ENCODE measurements around the gene PIKFYVE.

The PIKFYVE gene

DNA sequence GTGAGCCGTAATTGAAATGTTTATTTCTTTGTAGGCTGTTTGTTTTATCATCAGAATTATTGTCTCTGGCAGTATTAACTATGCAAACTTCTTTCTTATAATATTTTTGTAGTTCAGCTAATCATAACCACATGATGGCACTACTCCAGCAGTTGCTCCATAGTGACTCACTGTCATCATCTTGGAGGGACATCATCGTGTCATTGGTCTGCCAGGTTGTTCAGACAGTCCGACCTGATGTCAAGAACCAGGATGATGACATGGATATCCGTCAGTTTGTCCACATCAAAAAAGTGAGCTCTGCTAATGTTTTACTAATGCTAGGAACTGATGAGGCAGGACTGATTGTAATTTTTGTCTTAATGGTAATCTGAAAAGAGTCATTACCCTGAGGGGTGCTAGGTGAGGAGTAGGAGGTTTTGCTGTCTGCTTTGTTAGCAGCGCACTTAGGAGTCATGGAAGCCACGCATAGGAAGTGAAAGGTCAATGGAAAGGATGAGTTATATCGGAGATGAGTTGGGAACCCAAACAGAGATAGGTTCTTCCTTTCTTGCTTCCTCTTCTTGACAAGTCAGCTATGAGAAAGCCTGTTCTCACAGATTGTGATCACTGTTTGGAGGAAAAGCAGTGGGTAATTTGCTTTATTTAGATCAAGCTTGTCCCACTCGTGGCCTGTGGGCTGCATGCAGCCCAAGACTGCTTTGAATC is 49.2 kb downstream of the PIKFYVE start:
- TF ChIP-seq, protein P1, sequence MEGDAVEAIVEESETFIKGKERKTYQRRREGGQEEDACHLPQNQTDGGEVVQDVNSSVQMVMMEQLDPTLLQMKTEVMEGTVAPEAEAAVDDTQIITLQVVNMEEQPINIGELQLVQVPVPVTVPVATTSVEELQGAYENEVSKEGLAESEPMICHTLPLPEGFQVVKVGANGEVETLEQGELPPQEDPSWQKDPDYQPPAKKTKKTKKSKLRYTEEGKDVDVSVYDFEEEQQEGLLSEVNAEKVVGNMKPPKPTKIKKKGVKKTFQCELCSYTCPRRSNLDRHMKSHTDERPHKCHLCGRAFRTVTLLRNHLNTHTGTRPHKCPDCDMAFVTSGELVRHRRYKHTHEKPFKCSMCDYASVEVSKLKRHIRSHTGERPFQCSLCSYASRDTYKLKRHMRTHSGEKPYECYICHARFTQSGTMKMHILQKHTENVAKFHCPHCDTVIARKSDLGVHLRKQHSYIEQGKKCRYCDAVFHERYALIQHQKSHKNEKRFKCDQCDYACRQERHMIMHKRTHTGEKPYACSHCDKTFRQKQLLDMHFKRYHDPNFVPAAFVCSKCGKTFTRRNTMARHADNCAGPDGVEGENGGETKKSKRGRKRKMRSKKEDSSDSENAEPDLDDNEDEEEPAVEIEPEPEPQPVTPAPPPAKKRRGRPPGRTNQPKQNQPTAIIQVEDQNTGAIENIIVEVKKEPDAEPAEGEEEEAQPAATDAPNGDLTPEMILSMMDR (IDR thresholded peaks at IDR 0.05; ENCODE audit: low read depth, low read length) = no peak
- H3K4me3 ChIP-seq (replicated peaks in 1 of 2; ENCODE audit: low read depth in 2 of 2, low read length in 2 of 2) = no peak overlapping the region
- peak; percentile 30 to 72 for DNase-seq (ENCODE audit: low read depth in 2 of 2)

DNA sequence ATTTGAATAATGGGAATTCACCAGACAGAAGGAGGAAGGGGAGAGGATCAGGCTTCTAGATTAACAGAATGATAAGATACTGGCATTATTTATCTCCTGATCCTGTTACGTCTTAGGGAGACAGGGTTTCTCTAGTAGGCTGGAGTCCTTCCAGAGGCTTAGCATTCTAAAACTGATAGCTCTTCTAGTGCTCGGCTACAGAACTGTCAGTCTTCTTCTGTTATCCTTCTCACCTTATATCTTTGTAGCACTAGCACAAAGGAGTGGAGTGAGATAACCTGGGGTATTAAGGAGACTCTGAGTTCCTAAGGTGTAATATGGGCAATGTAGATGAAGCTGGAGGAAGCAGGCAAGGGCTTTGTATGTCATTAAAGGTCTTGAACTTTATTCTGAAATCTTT is 52.1 kb downstream of the PIKFYVE start:
- TF ChIP-seq, protein P1 (IDR thresholded peaks at IDR 0.05; ENCODE audit: low read depth, low read length) = no peak
- no peak overlapping the region for H3K4me3 ChIP-seq (replicated peaks in 1 of 2; ENCODE audit: low read depth in 2 of 2, low read length in 2 of 2)
- no peak for DNase-seq (ENCODE audit: low read depth in 2 of 2)

DNA sequence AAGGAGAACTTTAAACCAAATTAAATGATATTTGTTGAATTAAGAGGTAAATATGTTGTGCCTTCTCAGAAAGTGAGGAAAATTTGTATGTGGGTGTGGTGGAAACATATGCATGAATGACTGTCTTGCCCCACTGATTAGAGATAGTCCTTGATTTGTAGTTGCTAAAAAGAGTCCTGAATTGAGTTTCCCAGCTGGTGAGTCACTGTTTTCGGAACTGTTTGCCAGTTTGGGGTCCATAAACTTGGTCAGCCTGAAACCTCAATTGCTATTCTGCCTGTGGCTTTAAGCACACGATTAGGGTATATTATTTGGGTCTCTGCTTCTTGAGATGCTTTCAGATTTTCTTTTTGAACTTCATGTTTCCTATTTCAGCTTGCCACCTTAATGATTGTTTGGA is 53.3 kb downstream of the PIKFYVE start:
- TF ChIP-seq, protein P1 (IDR thresholded peaks at IDR 0.05; ENCODE audit: low read depth, low read length) = no peak
- H3K4me3 ChIP-seq (replicated peaks in 1 of 2; ENCODE audit: low read depth in 2 of 2, low read length in 2 of 2) = no peak overlapping the region
- no peak for DNase-seq (ENCODE audit: low read depth in 2 of 2)

DNA sequence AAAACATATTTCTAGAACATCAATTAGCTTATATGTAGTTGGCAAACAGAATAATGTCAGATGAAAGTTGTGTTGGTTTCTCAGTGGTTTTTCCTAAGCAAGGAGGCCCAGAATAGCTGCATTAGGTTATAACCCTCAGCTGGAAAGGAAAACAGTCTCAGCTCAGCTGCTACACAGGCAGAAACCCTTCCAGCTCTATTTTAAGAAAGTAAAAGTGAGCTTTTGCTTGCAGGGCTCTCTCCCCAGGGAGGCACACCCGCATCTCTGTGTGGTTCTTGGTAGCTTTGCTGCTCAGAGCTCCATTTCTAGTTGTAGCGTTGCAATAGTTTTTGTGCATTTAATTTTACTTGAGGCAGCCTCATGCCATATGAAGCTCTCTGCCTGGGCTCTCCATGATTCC is 54.6 kb downstream of the PIKFYVE start:
- H3K4me3 ChIP-seq (replicated peaks in 1 of 2; ENCODE audit: low read depth in 2 of 2, low read length in 2 of 2) = no peak overlapping the region
- peak; percentile 51 to 64 for DNase-seq (ENCODE audit: low read depth in 2 of 2)
- TF ChIP-seq, protein P1 (IDR thresholded peaks at IDR 0.05; ENCODE audit: low read depth, low read length) = no peak

DNA sequence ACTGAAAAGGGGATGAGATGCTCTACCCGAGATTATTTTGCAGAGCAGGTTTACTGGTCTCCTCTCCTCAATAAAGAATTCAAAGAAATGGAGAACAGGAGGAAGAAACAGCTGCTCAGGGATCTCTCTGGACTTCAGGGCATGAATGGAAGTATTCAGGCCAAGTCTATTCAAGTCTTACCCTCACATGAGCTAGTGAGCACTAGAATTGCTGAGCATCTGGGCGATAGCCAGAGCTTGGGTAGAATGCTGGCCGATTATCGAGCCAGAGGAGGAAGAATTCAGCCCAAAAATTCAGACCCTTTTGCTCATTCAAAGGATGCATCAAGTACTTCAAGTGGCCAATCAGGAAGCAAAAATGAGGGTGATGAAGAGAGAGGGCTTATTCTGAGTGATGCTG is 60.0 kb downstream of the PIKFYVE start:
- H3K4me3 ChIP-seq (replicated peaks in 1 of 2; ENCODE audit: low read depth in 2 of 2, low read length in 2 of 2) = no peak overlapping the region
- no peak for DNase-seq (ENCODE audit: low read depth in 2 of 2)
- TF ChIP-seq, protein P1 (IDR thresholded peaks at IDR 0.05; ENCODE audit: low read depth, low read length) = no peak

DNA sequence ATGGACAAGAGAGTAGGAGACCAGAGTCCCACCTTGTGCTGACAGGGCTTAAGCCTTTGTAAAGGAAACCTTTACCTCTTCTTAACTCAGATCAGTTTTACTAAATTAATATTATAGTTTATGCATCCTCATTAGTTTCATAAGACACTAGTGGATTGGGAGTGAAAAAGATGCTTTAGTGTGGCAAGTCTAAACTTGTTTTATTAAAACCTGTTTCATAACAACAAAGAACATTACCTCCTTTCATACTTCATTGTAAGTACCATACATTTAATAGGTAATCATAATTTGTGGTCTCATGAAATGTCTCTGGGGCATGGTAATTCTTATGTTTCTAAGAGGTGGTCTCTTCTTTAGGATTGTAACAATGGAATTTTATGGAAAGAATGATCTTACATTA is 63.4 kb downstream of the PIKFYVE start:
- H3K4me3 ChIP-seq (replicated peaks in 1 of 2; ENCODE audit: low read depth in 2 of 2, low read length in 2 of 2) = no peak overlapping the region
- DNase-seq (ENCODE audit: low read depth in 2 of 2) = no peak
- TF ChIP-seq, protein P1 (IDR thresholded peaks at IDR 0.05; ENCODE audit: low read depth, low read length) = no peak

DNA sequence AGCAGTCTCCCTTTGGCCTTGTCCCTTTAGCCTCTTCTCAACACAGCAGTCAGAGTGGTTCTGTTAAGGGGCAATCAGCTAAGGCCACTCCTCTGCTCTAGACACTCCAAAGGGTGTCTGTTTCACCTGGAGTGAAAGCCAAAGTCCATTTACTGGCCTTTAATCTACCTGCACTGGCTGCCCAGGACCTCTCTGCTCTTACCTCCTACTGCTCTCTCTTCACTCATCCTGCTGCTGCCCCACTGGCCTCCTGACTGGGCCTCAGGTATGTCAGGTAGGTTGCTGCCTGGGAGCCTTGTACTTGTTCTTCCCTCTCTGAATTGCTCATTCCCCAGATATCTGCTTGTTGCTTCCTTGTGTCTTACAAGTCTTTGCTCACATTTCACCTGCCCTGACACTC is 68.2 kb downstream of the PIKFYVE start:
- no peak overlapping the region for H3K4me3 ChIP-seq (replicated peaks in 1 of 2; ENCODE audit: low read depth in 2 of 2, low read length in 2 of 2)
- TF ChIP-seq, protein P1 (IDR thresholded peaks at IDR 0.05; ENCODE audit: low read depth, low read length) = no peak

More for the DNA sequence above, 68.2 kb downstream of the PIKFYVE start:
- no peak for DNase-seq (ENCODE audit: low read depth in 2 of 2)
